K562 (cell line): Measurements from ENCODE around the gene ELOVL5. TPM values are rescaled to one million over a fixed set of nuclear protein-coding genes. Genes with fewer than 3 reads are reported as not detected.

Source experiments
- HDAC6 ChIP-seq: IDR thresholded peaks from 2 replicates; pipeline ENCODE4 v1.6.1; 2012; ENCODE audit warnings: low read depth, mild to moderate bottlenecking, control low read depth, inconsistent platforms, low read length, moderate library complexity
- HDGF ChIP-seq: fragments of 450-650 bp; IDR thresholded peaks from 2 replicates; pipeline ENCODE4 v1.6.1; 2016
- MYNN ChIP-seq, 2 experiments: sonication (generic); formaldehyde crosslinking in 1 of 2; IDR thresholded peaks; 2 replicates each; pipeline versions ENCODE4 v1.5.0 to v1.6.1; 2016 to 2020; ENCODE audit warnings: antibody characterized with exemption in 1 of 2, missing genetic modification reagents in 1 of 2
- TCFL5 ChIP-seq: fragments of 250-450 bp; sonication (Bioruptor Pico); conservative IDR thresholded peaks from 2 replicates; pipeline ENCODE4 v1.6.1; 2021; ENCODE audit warnings: mild to moderate bottlenecking, moderate library complexity, matching md5 sums
- ZBTB33 ChIP-seq: sonication (generic); formaldehyde crosslinking; IDR thresholded peaks from 2 replicates; pipeline ENCODE4 v1.8.1; 2023; ENCODE audit warnings: mild to moderate bottlenecking, missing genetic modification reagents
- ZBTB40 ChIP-seq, 2 experiments: fragments of 450-650 bp in 1 of 2; sonication (generic) in 1 of 2; formaldehyde crosslinking in 1 of 2; IDR thresholded peaks; 2 replicates each; pipeline versions ENCODE4 v1.7.1 to v1.9.0; 2016 to 2022; ENCODE audit warnings: inconsistent platforms in 1 of 2, mild to moderate bottlenecking in 1 of 2, missing genetic modification reagents in 1 of 2
- ZC3H4 ChIP-seq: sonication (generic); formaldehyde crosslinking; IDR thresholded peaks from 2 replicates; pipeline ENCODE4 v1.9.0; 2021; ENCODE audit warnings: missing genetic modification reagents, borderline replicate concordance
- ZNF407 ChIP-seq: fragments of 450-650 bp; IDR thresholded peaks from 2 replicates; pipeline ENCODE4 v1.6.1; 2016; ENCODE audit warnings: low read depth
- polyA plus RNA-seq, 8 experiments: library from polyadenylated mRNA; depleted of rRNA in 4 of 8; stranded (reverse) in 5 of 8; unstranded in 3 of 8; fragments of >200 nt; fragmentation: Nextera tagmentation in 2 of 8; fragmentation: Illumina TruSeq in 1 of 8; extraction: Ambion mirVana in 2 of 8; extraction: Trizol in 1 of 8; gene quantifications; 2 replicates each; pipeline versions ENCODE4 v1.2.1 to v1.2.3, GENCODE V29; 2011 to 2014; ENCODE audit warnings: inconsistent platforms in 1 of 8, missing spikeins in 1 of 8
- total RNA-seq, 7 experiments: library from RNA; depleted of rRNA in 6 of 7; stranded (reverse); fragments of >200 nt in 6 of 7; fragmentation: Illumina TruSeq in 2 of 7; extraction: Trizol in 2 of 7; gene quantifications; 2 replicates each; pipeline versions ENCODE4 v1.2.1 to v1.2.3, GENCODE V29; 2011 to 2021; ENCODE audit warnings: low replicate concordance in 1 of 7

ELOVL5 gene
- total and polyA plus RNA-seq, 9 of the 15 experiments (the other 6 are each of a cell fraction or from before 2014, with no cell fraction given): 70.6 to 245 (median 132) TPM

- no peak for TF ChIP-seq ZNF407
- no peak for TF ChIP-seq TCFL5 (CRISPR knock-in tag)
- TF ChIP-seq HDAC6: no peak
- TF ChIP-seq MYNN (IDR thresholded peaks at IDR 0.05): no peak
- TF ChIP-seq MYNN (CRISPR knock-in tag; IDR thresholded peaks at IDR 0.05): no peak
- no peak for TF ChIP-seq HDGF
- TF ChIP-seq ZBTB33 (CRISPR knock-in tag): no peak
- no peak; the same call in 1 of the 2 replicates for TF ChIP-seq ZBTB40 (IDR thresholded peaks at IDR 0.05)
- no peak for TF ChIP-seq ZBTB40 (CRISPR knock-in tag; IDR thresholded peaks at IDR 0.05)
- TF ChIP-seq ZC3H4 (CRISPR knock-in tag): no peak
Measured at GRCh38 chr6:53349209-53349693, 501 bp upstream of the ELOVL5 start (continued).
